GM19240 (cell line): ENCODE data around the gene TPPP3.

Experiments used
- DNase-seq: peaks from one replicate; pipeline ENCODE4 v3.0.0; 2011; ENCODE audit warnings: low spot score; ENCODE audit not compliant: insufficient read length

Gene TPPP3

GRCh38 chr16:67346341-67346740, 47.0 kb downstream of the TPPP3 start:
- no peak for DNase-seq

DNA sequence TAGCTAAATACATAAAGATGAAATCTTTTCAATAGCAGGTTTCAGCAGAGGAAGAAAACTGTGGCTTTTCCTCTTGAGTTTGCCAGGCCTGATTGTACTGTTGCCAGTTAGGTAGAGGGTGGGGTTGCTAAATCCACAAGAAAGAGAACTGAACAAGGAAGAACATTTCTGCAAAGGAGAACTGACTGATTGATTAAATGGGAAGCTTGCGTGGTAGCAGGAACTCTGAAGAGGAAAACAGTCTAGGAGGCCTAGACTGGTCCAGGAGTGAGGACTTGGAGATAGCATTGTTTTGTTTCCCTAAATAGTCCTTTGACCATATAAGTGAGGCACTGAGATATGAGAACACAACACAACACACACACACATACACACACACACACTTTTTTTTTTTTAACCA, 47.9 kb downstream of the TPPP3 start:
- DNase-seq: no peak

GRCh38 chr16:67342616-67343015, 50.7 kb downstream of the TPPP3 start:
- DNase-seq: no peak

DNA sequence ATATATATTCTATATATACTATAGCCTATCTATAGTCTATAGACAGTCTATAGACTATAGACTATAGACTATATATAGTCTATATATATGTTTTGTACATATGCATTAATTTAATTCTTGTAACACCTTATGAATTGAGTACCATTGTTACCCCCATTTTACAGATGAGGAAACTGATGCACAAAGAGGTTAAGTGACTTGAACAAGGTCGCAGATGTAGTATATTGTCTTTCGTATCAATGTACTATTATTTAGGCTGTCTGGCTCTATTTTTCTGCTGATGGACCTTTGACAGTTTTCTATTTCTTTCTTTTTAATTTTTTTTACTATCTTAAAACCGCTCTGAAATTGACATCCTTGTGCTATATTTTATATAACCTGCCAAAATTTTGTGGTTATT, 52.0 kb downstream of the TPPP3 start:
- DNase-seq: no peak
